Osteocyte (in vitro differentiated cells): Measurements from ENCODE around the gene OR11A1. TPM values are rescaled to one million over a fixed set of nuclear protein-coding genes. Genes with fewer than 3 reads are reported as not detected.

Experiments
- DNase-seq: peaks from one replicate; pipeline ENCODE4 v3.0.0; 2021; ENCODE audit warnings: mixed read lengths; ENCODE audit not compliant: unreplicated experiment; ENCODE audit errors: extremely low spot score
- H3K27ac Mint-ChIP-seq: one replicate; pipeline ENCODE4 v1.8.0; 2021; ENCODE audit warnings: mild to moderate bottlenecking, mixed read lengths; ENCODE audit not compliant: unreplicated experiment
- H3K27me3 Mint-ChIP-seq: one replicate; pipeline ENCODE4 v1.8.0; 2021; ENCODE audit warnings: mixed read lengths; ENCODE audit not compliant: unreplicated experiment
- H3K36me3 Mint-ChIP-seq: one replicate; pipeline ENCODE4 v1.8.0; 2021; ENCODE audit warnings: mixed read lengths; ENCODE audit not compliant: unreplicated experiment
- H3K4me1 Mint-ChIP-seq: one replicate; pipeline ENCODE4 v1.8.0; 2021; ENCODE audit warnings: mixed read lengths; ENCODE audit not compliant: unreplicated experiment
- H3K4me3 Mint-ChIP-seq: one replicate; pipeline ENCODE4 v1.8.0; 2021; ENCODE audit warnings: mild to moderate bottlenecking, moderate library complexity, mixed read lengths; ENCODE audit not compliant: unreplicated experiment
- H3K9me3 Mint-ChIP-seq: one replicate; pipeline ENCODE4 v1.8.0; 2021; ENCODE audit warnings: mixed read lengths; ENCODE audit not compliant: unreplicated experiment
- CTCF ChIP-seq: fragments of 200-600 bp; sonication (generic); IDR thresholded peaks from 2 replicates; pipeline ENCODE4 v1.5.0; 2021; ENCODE audit warnings: antibody characterized with exemption, mild to moderate bottlenecking, moderate library complexity
- total RNA-seq: library from RNA; stranded (reverse); gene quantifications from 2 replicates; pipeline ENCODE4 v1.2.1, GENCODE V29; 2021

OR11A1 gene
- total RNA-seq, 1 donor from 2014 or later, result not detected

GRCh38 chr6:29495571-29495970 is 38.7 kb upstream of the OR11A1 start:
- H3K4me1 Mint-ChIP-seq, result no peaks in the 10 kb centered on the region
- H3K36me3 Mint-ChIP-seq, result no peaks in the 10 kb centered on the region
- H3K9me3 Mint-ChIP-seq, result no peaks in the 10 kb centered on the region
- H3K4me3 Mint-ChIP-seq, result no peak overlapping the region
- no peak for TF ChIP-seq CTCF
- H3K27ac Mint-ChIP-seq, result no peak overlapping the region
- H3K27me3 Mint-ChIP-seq, result no peaks in the 10 kb centered on the region
- no peak for DNase-seq

- no peak for DNase-seq
- Mint-ChIP-seq H3K27me3 (no peaks in the 10 kb centered on the region), H3K4me3 (no peak overlapping the region), H3K36me3 (no peaks in the 10 kb centered on the region), H3K9me3 (no peaks in the 10 kb centered on the region), H3K4me1 (no peaks in the 10 kb centered on the region), H3K27ac (no peak overlapping the region)
- TF ChIP-seq CTCF, result no peak
Observed at GRCh38 chr6:29494131-29494530, 37.3 kb upstream of the OR11A1 start.

- H3K4me1 Mint-ChIP-seq, result no peaks in the 10 kb centered on the region
- TF ChIP-seq CTCF, result no peak
- no peak for DNase-seq
Observed at GRCh38 chr6:29493261-29493660, 36.4 kb upstream of the OR11A1 start.

GRCh38 chr6:29491574-29491973 is 34.7 kb upstream of the OR11A1 start:
- peaks cover 3% of the 10 kb centered on the region for H3K27me3 Mint-ChIP-seq
- no peaks in the 10 kb centered on the region for H3K36me3 Mint-ChIP-seq
- TF ChIP-seq CTCF, result no peak
- no peaks in the 10 kb centered on the region for H3K4me1 Mint-ChIP-seq
- H3K9me3 Mint-ChIP-seq, result no peaks in the 10 kb centered on the region
- H3K27ac Mint-ChIP-seq, result no peak overlapping the region
- DNase-seq, result no peak
- H3K4me3 Mint-ChIP-seq, result no peak overlapping the region

More at GRCh38 chr6:29493261-29493660, 36.4 kb upstream of the OR11A1 start:
- Mint-ChIP-seq H3K27ac (no peak overlapping the region), H3K4me3 (no peak overlapping the region), H3K36me3 (no peaks in the 10 kb centered on the region), H3K27me3 (no peaks in the 10 kb centered on the region), H3K9me3 (no peaks in the 10 kb centered on the region)

GRCh38 chr6:29490552-29490951 is 33.7 kb upstream of the OR11A1 start:
- TF ChIP-seq CTCF, result no peak
- DNase-seq, result no peak
- Mint-ChIP-seq H3K9me3 (no peaks in the 10 kb centered on the region), H3K4me1 (no peaks in the 10 kb centered on the region), H3K4me3 (no peak overlapping the region), H3K36me3 (no peaks in the 10 kb centered on the region), H3K27ac (no peak overlapping the region), H3K27me3 (peaks cover 3% of the 10 kb centered on the region)
